Glutamatergic neuron (in vitro differentiated cells): ENCODE data around the gene ATF7IP2. TPM values are rescaled to one million over a fixed set of nuclear protein-coding genes. Genes with fewer than 3 reads are reported as not detected.
"Not testable (repeated sequence)": the region's sequence is repeated elsewhere in the genome, so short reads cannot be mapped to it uniquely, and the experiment has no call there.

Experiments used
- DNase-seq: peaks from one replicate; pipeline ENCODE4 v3.0.0; 2022
- H3K27ac Mint-ChIP-seq: one replicate; pipeline ENCODE4 v1.8.0; 2020; ENCODE audit warnings: mild to moderate bottlenecking, mixed read lengths, inconsistent platforms; ENCODE audit not compliant: unreplicated experiment
- H3K27me3 Mint-ChIP-seq: one replicate; pipeline ENCODE4 v1.8.0; 2020; ENCODE audit warnings: mild to moderate bottlenecking, moderate library complexity, mixed read lengths, inconsistent platforms; ENCODE audit not compliant: unreplicated experiment
- H3K36me3 Mint-ChIP-seq: one replicate; pipeline ENCODE4 v1.8.0; 2020; ENCODE audit warnings: mild to moderate bottlenecking, mixed read lengths, inconsistent platforms; ENCODE audit not compliant: unreplicated experiment
- H3K4me1 Mint-ChIP-seq: one replicate; pipeline ENCODE4 v1.8.0; 2020; ENCODE audit warnings: mild to moderate bottlenecking, low read depth, mixed read lengths, inconsistent platforms; ENCODE audit not compliant: unreplicated experiment
- H3K4me3 Mint-ChIP-seq: one replicate; pipeline ENCODE4 v1.8.0; 2020; ENCODE audit warnings: mild to moderate bottlenecking, mixed read lengths, inconsistent platforms; ENCODE audit not compliant: unreplicated experiment
- H3K9me3 Mint-ChIP-seq: one replicate; pipeline ENCODE4 v1.8.0; 2020; ENCODE audit warnings: mild to moderate bottlenecking, moderate library complexity, mixed read lengths, inconsistent platforms; ENCODE audit not compliant: unreplicated experiment
- long read RNA-seq: library from polyadenylated mRNA; unstranded; transcript quantifications from one replicate; pipeline ENCODE4 v2.0.0, GENCODE V29; 2020; ENCODE audit not compliant: unreplicated experiment
- total RNA-seq: library from RNA; stranded (reverse); fragmentation: NEBNext Ultra II Directional; extraction: Animal tissue kit (Norgen Biotek cat#: 25700); gene quantifications from one replicate; pipeline ENCODE4 v1.2.1, GENCODE V29; 2021; ENCODE audit not compliant: unreplicated experiment
- TF ChIP-seq, protein P1 (sequence below): fragments of 200-600 bp; sonication (generic); IDR thresholded peaks from one replicate; pipeline ENCODE4 v1.5.0; 2021; ENCODE audit not compliant: partially characterized antibody, unreplicated experiment

Gene ATF7IP2, protein sequence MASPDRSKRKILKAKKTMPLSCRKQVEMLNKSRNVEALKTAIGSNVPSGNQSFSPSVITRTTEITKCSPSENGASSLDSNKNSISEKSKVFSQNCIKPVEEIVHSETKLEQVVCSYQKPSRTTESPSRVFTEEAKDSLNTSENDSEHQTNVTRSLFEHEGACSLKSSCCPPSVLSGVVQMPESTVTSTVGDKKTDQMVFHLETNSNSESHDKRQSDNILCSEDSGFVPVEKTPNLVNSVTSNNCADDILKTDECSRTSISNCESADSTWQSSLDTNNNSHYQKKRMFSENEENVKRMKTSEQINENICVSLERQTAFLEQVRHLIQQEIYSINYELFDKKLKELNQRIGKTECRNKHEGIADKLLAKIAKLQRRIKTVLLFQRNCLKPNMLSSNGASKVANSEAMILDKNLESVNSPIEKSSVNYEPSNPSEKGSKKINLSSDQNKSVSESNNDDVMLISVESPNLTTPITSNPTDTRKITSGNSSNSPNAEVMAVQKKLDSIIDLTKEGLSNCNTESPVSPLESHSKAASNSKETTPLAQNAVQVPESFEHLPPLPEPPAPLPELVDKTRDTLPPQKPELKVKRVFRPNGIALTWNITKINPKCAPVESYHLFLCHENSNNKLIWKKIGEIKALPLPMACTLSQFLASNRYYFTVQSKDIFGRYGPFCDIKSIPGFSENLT
- 9.1 TPM for total RNA-seq
- long read RNA-seq, partial matches to known transcripts: 0 of 5 reads
- long read RNA-seq, other reads (novel, unspliced or antisense): 1 of 5 reads

DNA sequence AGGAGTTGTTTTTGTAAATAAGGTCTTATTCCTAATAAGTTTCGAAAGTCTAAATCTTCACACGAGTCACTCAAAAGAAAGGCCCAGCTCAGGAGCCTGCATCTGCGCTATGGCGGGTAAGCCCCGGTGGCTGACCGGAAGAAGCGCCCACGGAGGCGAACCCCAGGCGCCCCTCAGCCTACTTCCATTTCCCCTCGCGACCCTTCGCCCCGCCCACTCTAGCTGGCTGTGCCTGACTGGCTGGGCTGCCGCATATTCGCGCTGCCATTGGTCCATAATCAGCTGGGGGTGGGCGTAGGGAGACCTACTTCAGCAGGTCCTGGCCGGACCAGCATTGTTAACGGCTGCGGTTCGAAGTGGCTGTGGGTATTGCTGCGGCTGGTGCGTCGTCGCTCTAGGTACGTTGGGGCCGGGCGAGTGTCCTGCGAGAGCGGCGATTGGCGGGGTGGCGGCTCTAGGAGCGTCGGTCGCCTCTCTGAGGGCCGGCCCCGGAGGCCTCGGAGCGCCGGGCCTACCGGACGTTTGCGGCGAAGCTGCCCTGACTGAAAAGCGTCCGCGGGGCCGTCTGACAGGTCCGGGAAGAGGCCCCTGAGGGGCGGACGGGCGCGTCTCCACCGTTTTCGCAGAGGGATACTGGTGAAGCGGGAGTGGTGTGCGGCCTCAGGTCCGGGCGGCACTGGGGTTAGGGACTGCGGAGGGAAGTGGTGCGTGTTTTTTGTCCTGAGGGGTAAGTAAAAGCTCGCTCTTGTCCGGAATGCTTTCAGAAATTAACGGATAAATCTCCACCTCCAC, at the start of gene ATF7IP2:
TSS of gene ATF7IP2 (plus strand) at position 337 of the 792 bp plus-strand sequence. CDS start 44,560 bp downstream, outside the sequence.
- Mint-ChIP-seq H3K9me3 (peaks cover 3% of the 10 kb centered on the region), H3K27me3 (no peaks in the 10 kb centered on the region), H3K36me3 (no peaks in the 10 kb centered on the region), H3K4me1 (peaks cover 8% of the 10 kb centered on the region), H3K27ac (peak within 1 kb of the TSS; percentile 83), H3K4me3 (peak within 1 kb of the TSS; percentile 92)
- TF ChIP-seq, protein P1, sequence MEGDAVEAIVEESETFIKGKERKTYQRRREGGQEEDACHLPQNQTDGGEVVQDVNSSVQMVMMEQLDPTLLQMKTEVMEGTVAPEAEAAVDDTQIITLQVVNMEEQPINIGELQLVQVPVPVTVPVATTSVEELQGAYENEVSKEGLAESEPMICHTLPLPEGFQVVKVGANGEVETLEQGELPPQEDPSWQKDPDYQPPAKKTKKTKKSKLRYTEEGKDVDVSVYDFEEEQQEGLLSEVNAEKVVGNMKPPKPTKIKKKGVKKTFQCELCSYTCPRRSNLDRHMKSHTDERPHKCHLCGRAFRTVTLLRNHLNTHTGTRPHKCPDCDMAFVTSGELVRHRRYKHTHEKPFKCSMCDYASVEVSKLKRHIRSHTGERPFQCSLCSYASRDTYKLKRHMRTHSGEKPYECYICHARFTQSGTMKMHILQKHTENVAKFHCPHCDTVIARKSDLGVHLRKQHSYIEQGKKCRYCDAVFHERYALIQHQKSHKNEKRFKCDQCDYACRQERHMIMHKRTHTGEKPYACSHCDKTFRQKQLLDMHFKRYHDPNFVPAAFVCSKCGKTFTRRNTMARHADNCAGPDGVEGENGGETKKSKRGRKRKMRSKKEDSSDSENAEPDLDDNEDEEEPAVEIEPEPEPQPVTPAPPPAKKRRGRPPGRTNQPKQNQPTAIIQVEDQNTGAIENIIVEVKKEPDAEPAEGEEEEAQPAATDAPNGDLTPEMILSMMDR: no peak
- DNase-seq: peak; percentile 96

DNA sequence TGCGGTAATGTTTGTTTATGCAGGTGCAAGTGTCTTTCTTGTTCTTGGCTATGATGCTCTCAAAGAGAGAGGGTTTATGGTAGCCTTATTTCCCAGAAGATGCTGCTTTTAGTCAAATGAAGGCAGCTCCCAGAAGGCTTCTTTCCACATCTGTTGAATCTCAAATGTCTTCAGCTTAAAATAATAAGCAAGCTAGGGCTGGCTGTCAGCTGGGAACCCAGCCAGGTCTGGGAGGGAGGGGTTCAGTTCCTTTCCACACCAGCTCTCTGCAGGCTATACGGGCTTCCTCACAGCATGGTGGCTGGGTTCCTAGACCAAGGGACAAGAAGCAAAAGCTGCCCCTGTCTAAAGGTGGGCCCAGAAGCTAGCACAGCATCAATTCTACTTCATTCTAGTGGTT, 47.4 kb upstream of the ATF7IP2 start:
- Mint-ChIP-seq H3K36me3 (peaks cover 6% of the 10 kb centered on the region), H3K27me3 (peaks cover 5% of the 10 kb centered on the region), H3K9me3 (peaks cover 5% of the 10 kb centered on the region), H3K4me1 (no peaks in the 10 kb centered on the region), H3K4me3 (no peak overlapping the region), H3K27ac (no peak overlapping the region)
- DNase-seq: no peak
- TF ChIP-seq, protein P1: no peak

DNA sequence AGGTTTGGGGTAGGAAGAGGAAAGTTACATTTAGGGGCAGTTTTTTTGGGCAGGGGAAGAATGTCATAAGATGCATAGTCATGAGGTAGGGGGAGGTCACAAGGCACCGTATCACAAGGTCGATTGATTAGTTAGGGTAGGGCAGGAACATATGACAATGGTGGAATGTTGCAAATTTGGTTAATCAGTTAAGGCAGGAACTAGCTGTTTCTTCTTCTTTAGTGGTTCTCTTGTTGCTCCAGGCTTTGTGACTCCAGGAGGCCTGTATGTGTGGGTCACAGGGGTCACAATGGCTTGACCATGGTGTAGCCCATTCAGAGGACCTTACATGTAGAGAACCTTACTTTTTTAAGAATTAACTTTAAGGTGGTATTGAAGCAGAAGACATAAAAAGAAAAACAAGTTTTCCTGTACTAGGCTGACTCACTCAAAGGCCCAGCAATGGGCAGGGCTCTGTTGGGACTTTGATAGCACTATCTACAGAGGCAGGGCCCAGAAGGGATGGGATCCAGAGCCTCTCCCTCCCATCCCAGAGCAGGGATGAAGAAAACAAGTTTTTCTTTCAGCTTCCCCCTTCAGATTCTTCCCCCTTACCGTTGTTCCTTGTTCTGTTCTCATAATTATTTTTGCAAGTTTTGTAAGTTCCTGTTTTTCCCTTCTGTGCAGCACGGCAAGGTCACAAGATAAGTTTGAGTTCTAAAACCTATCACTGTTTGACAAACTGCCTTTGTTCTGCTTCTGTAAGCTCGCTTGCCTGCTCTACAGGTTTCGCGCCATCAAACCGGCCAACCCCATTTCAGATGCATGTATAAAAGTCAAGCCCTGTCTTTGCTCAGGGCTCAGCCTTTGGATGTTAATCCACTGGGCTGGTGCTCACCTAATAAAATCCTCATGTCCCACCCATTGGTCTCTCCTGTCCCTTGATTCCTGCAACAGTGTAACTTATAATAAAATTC, 45.8 kb upstream of the ATF7IP2 start:
- Mint-ChIP-seq H3K27me3 (peaks cover 5% of the 10 kb centered on the region), H3K27ac (no peak overlapping the region), H3K4me1 (no peaks in the 10 kb centered on the region), H3K9me3 (peaks cover 5% of the 10 kb centered on the region), H3K4me3 (no peak overlapping the region), H3K36me3 (peaks cover 12% of the 10 kb centered on the region)
- no peak for DNase-seq
- TF ChIP-seq, protein P1: no peak

DNA sequence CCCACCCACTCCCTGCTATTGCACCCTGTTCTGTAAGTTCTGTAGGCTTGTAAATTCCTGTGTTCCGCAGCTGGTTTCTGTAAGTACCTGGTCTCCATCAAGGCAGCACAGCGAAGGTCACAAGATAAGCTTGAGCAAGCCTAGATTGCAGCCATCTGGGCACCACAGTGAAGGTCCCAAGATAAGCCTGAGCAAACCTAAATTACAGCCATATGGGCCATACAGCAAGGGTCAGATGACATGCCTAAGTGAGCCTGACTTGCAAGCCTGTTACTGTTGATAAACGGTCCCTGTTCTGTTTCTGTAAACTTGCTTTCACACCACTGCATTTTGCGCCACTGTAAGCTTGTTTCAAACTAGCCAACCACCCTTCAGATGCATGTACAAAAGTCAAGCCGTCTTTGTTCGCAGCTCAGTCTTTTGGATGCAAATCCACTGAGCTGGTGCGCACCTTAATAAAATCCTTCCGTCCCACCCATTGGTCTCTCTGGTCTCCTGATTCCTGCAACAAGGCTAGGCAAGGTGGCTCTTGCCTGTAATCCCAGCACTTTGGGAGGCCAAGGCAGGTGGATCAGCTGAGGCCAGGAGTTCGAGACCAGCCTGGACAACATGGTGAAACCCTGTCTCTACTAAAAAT, 42.6 kb upstream of the ATF7IP2 start:
- no peak overlapping the region for H3K4me3 Mint-ChIP-seq
- DNase-seq: no peak
- peaks cover 5% of the 10 kb centered on the region for H3K9me3 Mint-ChIP-seq
- no peaks in the 10 kb centered on the region for H3K4me1 Mint-ChIP-seq
- H3K27me3 Mint-ChIP-seq: peaks cover 2% of the 10 kb centered on the region
- no peak overlapping the region for H3K27ac Mint-ChIP-seq
- TF ChIP-seq, protein P1: no peak
- peaks cover 16% of the 10 kb centered on the region for H3K36me3 Mint-ChIP-seq

DNA sequence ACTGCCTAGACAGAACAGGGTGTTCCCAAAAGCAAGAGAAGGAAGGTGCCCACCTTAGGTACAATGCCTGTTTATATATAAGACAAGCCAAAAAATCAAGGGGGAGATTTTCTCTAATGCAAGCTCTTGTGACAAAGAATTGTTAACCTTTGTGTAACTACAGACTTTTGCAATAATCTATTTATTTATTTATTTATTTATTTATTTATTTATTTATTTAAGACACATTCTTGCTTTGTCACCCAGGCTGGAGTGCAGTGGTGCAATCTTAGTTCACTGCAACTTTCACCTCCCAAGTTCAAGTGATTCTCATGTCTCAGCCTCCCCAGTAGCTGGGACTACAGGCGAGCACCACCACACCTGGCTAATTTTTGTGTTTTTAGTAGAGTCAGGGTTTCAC, 41.2 kb upstream of the ATF7IP2 start:
- not testable (repeated sequence) for H3K27me3 Mint-ChIP-seq, H3K4me3 Mint-ChIP-seq, H3K9me3 Mint-ChIP-seq, DNase-seq, H3K4me1 Mint-ChIP-seq, H3K27ac Mint-ChIP-seq
- H3K36me3 Mint-ChIP-seq: peaks cover 16% of the 10 kb centered on the region
